HCT116 (cell line): ENCODE measurements around the gene MSL1. TPM values are rescaled to one million over a fixed set of nuclear protein-coding genes. Genes with fewer than 3 reads are reported as not detected.
A peak's percentile ranks its signal among the peaks of the same experiment; 100 is the strongest.

Experiments used
- ATAC-seq: fragments of 200-7000 bp; cut with Tn5 transposase; 2 replicates; pipeline ENCODE4 v1.9.1; 2020; ENCODE audit warnings: mild to moderate bottlenecking, moderate library complexity
- BruUV-seq: library from RNA; stranded (reverse); fragments of 400-500 nt; replicated peaks from 2 replicates; lab custom pipeline; 2021; lab: Mats Ljungman, UMichigan
- CTCF ChIA-PET: fragments of 300-600 bp; sonication (Branson Sonifier 250); formaldehyde crosslinking; loops from one replicate; lab custom pipeline; 2021; ENCODE audit warnings: antibody characterized with exemption; lab: Charles Lee
- POLR2A ChIA-PET: fragments of 300-600, 350-600 bp; sonication (Branson Sonifier 250); formaldehyde crosslinking; loops from one replicate; lab custom pipeline; 2021; ENCODE audit warnings: antibody characterized with exemption; lab: Charles Lee
- RAD21 ChIA-PET, 2 experiments: fragments of 300-600 bp; sonication (Branson Sonifier 250); formaldehyde crosslinking; loops; one replicate each; lab custom pipeline; 2023; ENCODE audit warnings: low total read pairs in 2 of 2; ENCODE audit not compliant: uncharacterized antibody in 2 of 2, unreplicated experiment in 2 of 2, low non-redundant PET in 1 of 2; lab: Charles Lee
- DNase-seq: peaks from one replicate; pipeline ENCODE4 v3.0.0-alpha.2; 2010; ENCODE audit warnings: low read depth, low spot score
- H2AFZ ChIP-seq: fragments of 200-600 bp; shearing (Covaris generic), sonication (generic); 2 replicates; pipeline ENCODE4 v1.6.1; 2017; ENCODE audit warnings: low read depth, mixed run types, mixed read lengths, antibody characterized with exemption, low read length; ENCODE audit not compliant: poor library complexity, severe bottlenecking
- H3K27ac ChIP-seq: 2 replicates; pipeline ENCODE4 v1.5.1; 2012; ENCODE audit warnings: low read depth, low read length
- H3K27me3 ChIP-seq: fragments of 200-600 bp; sonication (generic); 2 replicates; pipeline ENCODE4 v1.6.1; 2016; ENCODE audit warnings: mixed run types, low read length, mixed read lengths; ENCODE audit not compliant: insufficient read depth
- H3K36me3 ChIP-seq, 2 experiments: fragments of 200-500 bp in 1 of 2; fragments of 200-600 bp in 1 of 2; sonication (Bioruptor generic) in 1 of 2; sonication (generic) in 1 of 2; 2 replicates each; pipeline versions ENCODE4 v1.5.1 to v1.6.1; 2014 to 2016; ENCODE audit warnings: low read length in 2 of 2, inconsistent platforms in 1 of 2, mixed read lengths in 1 of 2, mixed run types in 1 of 2; ENCODE audit not compliant: insufficient read depth in 2 of 2, control insufficient read depth in 1 of 2
- H3K4me1 ChIP-seq, 2 experiments: fragments of 200-600 bp in 1 of 2; sonication (generic) in 1 of 2; 2 replicates each; pipeline versions ENCODE4 v1.5.1 to v1.6.1; 2012 to 2017; ENCODE audit warnings: low read length in 2 of 2, inconsistent platforms in 1 of 2, mild to moderate bottlenecking in 1 of 2, mixed read lengths in 1 of 2, mixed run types in 1 of 2, moderate library complexity in 1 of 2; ENCODE audit not compliant: insufficient read depth in 2 of 2, control insufficient read depth in 1 of 2
- H3K4me2 ChIP-seq: fragments of 200-600 bp; sonication (generic); 2 replicates; pipeline ENCODE4 v1.6.1; 2017; ENCODE audit warnings: mixed run types, low read length, mixed read lengths
- H3K4me3 ChIP-seq, 2 experiments: fragments of 200-600 bp in 1 of 2; sonication (generic) in 1 of 2; replicated peaks in 1 of 2; 2 replicates each; pipeline ENCODE4 v1.5.1; 2011 to 2016; ENCODE audit warnings: low read length in 2 of 2, control low read depth in 1 of 2, low read depth in 1 of 2, mild to moderate bottlenecking in 1 of 2, mixed read lengths in 1 of 2, mixed run types in 1 of 2
- H3K79me2 ChIP-seq: fragments of 200-600 bp; sonication (generic); 2 replicates; pipeline ENCODE4 v1.6.1; 2017; ENCODE audit warnings: mild to moderate bottlenecking, mixed run types, low read length, moderate library complexity, mixed read lengths; ENCODE audit not compliant: insufficient read depth
- H3K9ac ChIP-seq: fragments of 200-600 bp; sonication (generic); 2 replicates; pipeline ENCODE4 v1.6.1; 2016; ENCODE audit warnings: low read length, mixed read lengths
- H3K9me2 ChIP-seq: fragments of 200-600 bp; sonication (generic), shearing (Covaris generic); 2 replicates; pipeline ENCODE4 v1.6.1; 2017; ENCODE audit warnings: mixed run types, mild to moderate bottlenecking, moderate library complexity; ENCODE audit not compliant: insufficient read depth
- H3K9me3 ChIP-seq, 2 experiments: fragments of 200-500 bp in 1 of 2; fragments of 200-600 bp in 1 of 2; sonication (Bioruptor generic) in 1 of 2; sonication (generic) in 1 of 2; 2 replicates each; pipeline ENCODE4 v1.6.1; 2014 to 2017; ENCODE audit warnings: low read length in 2 of 2, mixed read lengths in 2 of 2, inconsistent platforms in 1 of 2, low read depth in 1 of 2, mild to moderate bottlenecking in 1 of 2, mixed run types in 1 of 2, moderate library complexity in 1 of 2; ENCODE audit not compliant: control insufficient read depth in 1 of 2, insufficient read depth in 1 of 2
- H4K20me1 ChIP-seq: fragments of 200-600 bp; sonication (generic), shearing (Covaris generic); 2 replicates; pipeline ENCODE4 v1.6.1; 2017; ENCODE audit warnings: mixed run types, mild to moderate bottlenecking, moderate library complexity; ENCODE audit not compliant: insufficient read depth
- SRF ChIP-seq: IDR thresholded peaks from 2 replicates; pipeline ENCODE4 v1.6.1; 2012; ENCODE audit warnings: low read depth
- ZFX ChIP-seq: fragments of 450-650 bp; IDR thresholded peaks from 2 replicates; pipeline ENCODE4 v1.6.1; 2017
- intact Hi-C: fragments of 100-400 bp; cut with micrococcal nuclease; formaldehyde crosslinking; loops from 2 replicates; pipeline ENCODE4 v1.10.0; 2022
- total RNA-seq: library from RNA; stranded (reverse); gene quantifications from one replicate; pipeline ENCODE4 v1.2.1, GENCODE V29; 2021; ENCODE audit not compliant: unreplicated experiment
- TF ChIP-seq, protein P1 (sequence below), 3 experiments: fragments of 200-600 bp in 1 of 3; sonication (generic) in 1 of 3; IDR thresholded peaks in 2 of 3; conservative IDR thresholded peaks in 1 of 3; 2 replicates each; pipeline ENCODE4 v1.5.1; 2012 to 2017; ENCODE audit warnings: low read depth in 2 of 3, low read length in 2 of 3, antibody characterized with exemption in 1 of 3, borderline replicate concordance in 1 of 3, control low read depth in 1 of 3, mild to moderate bottlenecking in 1 of 3, mixed read lengths in 1 of 3, mixed run types in 1 of 3, moderate library complexity in 1 of 3; ENCODE audit not compliant: insufficient read depth in 1 of 3
- TF ChIP-seq, protein P2 (sequence below): IDR thresholded peaks from 2 replicates; pipeline ENCODE4 v1.6.1; 2012
- TF ChIP-seq, protein P3 (sequence below): IDR thresholded peaks from 2 replicates; pipeline ENCODE4 v1.6.1; 2012

MSL1 gene
- total RNA-seq, 1 experiment from 2014 or later, result 67.2 TPM

DNA sequence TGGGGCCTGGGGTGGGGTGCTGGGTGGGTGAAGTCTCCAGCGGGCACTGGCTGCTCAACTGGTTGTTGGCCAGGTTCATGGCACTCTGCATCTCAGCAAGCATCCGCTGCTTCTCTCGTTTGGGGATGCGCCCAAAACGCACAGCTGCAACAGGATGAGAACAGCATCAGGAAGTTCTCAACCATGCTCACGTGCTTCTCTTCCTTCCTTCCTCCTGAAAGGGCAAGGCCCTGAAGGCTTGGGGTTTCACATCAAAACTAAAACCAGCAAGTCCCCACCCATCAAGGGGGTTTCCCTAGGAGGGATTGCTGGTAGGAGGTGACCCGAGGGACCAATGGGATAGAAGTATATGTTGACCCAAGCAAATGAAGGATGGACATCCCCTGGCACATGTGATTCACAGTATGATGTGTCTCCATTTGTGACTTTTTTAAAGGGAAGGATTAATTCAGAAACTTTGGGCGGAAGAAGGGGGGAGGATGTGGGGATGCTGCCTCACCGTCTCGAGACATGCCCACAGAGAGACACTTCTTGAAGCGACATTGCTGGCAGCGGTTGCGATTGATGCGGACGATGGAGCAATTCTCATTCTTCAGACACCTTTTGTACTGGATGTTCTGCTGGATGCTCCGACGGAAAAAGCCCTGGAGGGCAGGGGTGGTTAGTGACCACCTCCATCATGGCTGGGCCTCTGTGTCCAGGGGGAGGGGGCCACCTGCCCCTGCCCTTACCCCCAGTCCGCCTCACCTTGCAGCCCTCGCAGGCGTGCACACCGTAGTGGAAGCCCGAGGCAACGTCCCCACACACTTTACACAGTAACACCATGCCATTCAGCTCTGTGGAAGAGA, 25.6 kb upstream of the MSL1 start:
- Histone ChIP-seq H3K9ac (no peak overlapping the region), H3K9me2 (no peaks in the 10 kb centered on the region), H2AFZ (no peak overlapping the region), H3K36me3 (peaks cover 47 to 55% of the 10 kb centered on the region in 2 experiments), H3K4me2 (no peak overlapping the region), H4K20me1 (no peaks in the 10 kb centered on the region), H3K27ac (peak overlapping the region; percentile 18; the same call in 1 of the 2 replicates), H3K9me3 (no peaks in the 10 kb centered on the region), H3K79me2 (peaks cover 42% of the 10 kb centered on the region), H3K4me3 (no peak overlapping the region), H3K27me3 (no peaks in the 10 kb centered on the region), H3K4me1 (peaks cover 11 to 44% of the 10 kb centered on the region in 2 experiments)
- CTCF ChIA-PET, result no interaction called here
- intact Hi-C loops, result no loop called here
- no TSS peak for BruUV-seq
- POLR2A ChIA-PET, result interaction anchor here (7.6 kb wide), 1 partner anchor 14 kb away, joined by 160 read pairs; no protein-coding TSS in a partner anchor
- RAD21 ChIA-PET, result no interaction called here
- TF ChIP-seq, protein P1, sequence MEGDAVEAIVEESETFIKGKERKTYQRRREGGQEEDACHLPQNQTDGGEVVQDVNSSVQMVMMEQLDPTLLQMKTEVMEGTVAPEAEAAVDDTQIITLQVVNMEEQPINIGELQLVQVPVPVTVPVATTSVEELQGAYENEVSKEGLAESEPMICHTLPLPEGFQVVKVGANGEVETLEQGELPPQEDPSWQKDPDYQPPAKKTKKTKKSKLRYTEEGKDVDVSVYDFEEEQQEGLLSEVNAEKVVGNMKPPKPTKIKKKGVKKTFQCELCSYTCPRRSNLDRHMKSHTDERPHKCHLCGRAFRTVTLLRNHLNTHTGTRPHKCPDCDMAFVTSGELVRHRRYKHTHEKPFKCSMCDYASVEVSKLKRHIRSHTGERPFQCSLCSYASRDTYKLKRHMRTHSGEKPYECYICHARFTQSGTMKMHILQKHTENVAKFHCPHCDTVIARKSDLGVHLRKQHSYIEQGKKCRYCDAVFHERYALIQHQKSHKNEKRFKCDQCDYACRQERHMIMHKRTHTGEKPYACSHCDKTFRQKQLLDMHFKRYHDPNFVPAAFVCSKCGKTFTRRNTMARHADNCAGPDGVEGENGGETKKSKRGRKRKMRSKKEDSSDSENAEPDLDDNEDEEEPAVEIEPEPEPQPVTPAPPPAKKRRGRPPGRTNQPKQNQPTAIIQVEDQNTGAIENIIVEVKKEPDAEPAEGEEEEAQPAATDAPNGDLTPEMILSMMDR (IDR thresholded peaks at IDR 0.05 in 2 of 3, conservative IDR thresholded peaks at IDR 0.05 in 1 of 3; ENCODE audit: borderline replicate concordance in 1 of 3, insufficient read depth in 1 of 3, low read depth in 2 of 3, low read length in 2 of 3), result no peak
- TF ChIP-seq ZFX (no peak), SRF (no peak)
- TF ChIP-seq, protein P2, sequence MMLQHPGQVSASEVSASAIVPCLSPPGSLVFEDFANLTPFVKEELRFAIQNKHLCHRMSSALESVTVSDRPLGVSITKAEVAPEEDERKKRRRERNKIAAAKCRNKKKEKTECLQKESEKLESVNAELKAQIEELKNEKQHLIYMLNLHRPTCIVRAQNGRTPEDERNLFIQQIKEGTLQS, result no peak
- TF ChIP-seq, protein P3, sequence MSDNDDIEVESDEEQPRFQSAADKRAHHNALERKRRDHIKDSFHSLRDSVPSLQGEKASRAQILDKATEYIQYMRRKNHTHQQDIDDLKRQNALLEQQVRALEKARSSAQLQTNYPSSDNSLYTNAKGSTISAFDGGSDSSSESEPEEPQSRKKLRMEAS, result no peak
- no peak for DNase-seq
- no peak for ATAC-seq
